Measurements from ENCODE around the gene PROZ. TPM values are rescaled to one million over a fixed set of nuclear protein-coding genes. Genes with fewer than 3 reads are reported as not detected.
A peak's percentile ranks its signal among the peaks of the same experiment; 100 is the strongest.
"Not testable (repeated sequence)": the region's sequence is repeated elsewhere in the genome, so short reads cannot be mapped to it uniquely, and the experiment has no call there.

Gene PROZ, protein sequence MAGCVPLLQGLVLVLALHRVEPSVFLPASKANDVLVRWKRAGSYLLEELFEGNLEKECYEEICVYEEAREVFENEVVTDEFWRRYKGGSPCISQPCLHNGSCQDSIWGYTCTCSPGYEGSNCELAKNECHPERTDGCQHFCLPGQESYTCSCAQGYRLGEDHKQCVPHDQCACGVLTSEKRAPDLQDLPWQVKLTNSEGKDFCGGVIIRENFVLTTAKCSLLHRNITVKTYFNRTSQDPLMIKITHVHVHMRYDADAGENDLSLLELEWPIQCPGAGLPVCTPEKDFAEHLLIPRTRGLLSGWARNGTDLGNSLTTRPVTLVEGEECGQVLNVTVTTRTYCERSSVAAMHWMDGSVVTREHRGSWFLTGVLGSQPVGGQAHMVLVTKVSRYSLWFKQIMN
- total RNA-seq, result not detected

DNA sequence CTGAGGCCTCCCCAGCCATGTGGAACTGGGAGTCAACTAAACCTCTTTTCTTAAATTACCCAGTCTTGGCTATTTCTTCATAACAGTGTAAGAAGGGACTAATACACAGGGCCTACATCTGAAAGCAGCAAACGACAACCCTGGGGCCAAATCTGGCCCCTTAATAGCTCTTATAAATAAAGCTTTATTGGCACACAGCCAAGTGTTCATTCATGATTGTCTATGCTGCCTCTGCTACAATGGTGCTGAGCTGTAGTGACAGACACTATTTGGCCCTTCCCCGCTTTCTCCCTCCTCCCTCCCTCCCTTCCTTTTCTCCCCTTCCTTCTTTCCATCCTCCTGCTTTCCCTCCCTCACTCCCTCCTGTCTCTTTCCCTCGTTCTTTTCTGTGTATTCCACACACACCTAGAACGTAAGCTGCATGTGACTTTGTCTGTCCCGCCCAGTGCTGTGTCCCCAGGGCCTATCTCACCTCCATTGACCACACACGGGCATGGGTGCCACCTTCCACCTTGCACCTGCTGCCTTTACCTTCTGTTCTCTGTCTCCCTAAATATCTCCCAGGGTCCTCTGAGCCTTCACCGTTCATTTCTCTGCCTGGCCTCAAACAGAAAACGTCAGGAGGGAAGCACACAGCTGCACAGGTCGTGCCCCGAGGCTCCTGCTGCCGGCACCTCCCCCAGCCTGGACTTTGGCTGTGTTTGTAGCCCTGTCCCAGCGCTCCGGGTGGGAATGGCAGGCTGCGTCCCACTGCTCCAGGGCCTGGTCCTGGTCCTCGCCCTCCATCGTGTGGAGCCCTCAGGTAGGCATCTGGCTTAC lies at the start of gene PROZ:
PROZ (plus strand) TSS at position 720 of the 819 bp plus-strand sequence; CDS start at position 733, 13 bp downstream.
- no peaks in the 10 kb centered on the region for H3K27me3 ChIP-seq (replicated peaks; ENCODE audit: insufficient read depth)
- H3K36me3 ChIP-seq, result no peaks in the 10 kb centered on the region
- H3K4me3 ChIP-seq, result no peak within 1 kb of the TSS
- H3K27ac ChIP-seq, result no peak within 1 kb of the TSS
- no peaks in the 10 kb centered on the region for H3K4me1 ChIP-seq (replicated peaks)
- H3K9me3 ChIP-seq, result no peaks in the 10 kb centered on the region
- intact Hi-C loops (cut with DNase I), result loop anchor here (5.0 to 10.0 kb wide), 3 partner anchors 49 to 337 kb away; partner anchors contain the start of genes CUL4A, DCUN1D2, LAMP1 and PCID2
- WGBS, result 62% methylated on average over 16 of the region's 16 CpGs
- no peak for DNase-seq (ENCODE audit: low spot score)
- TF ChIP-seq POLR2AphosphoS5 (IDR thresholded peaks at IDR 0.05), result no peak
- no peak for TF ChIP-seq POLR2A (IDR thresholded peaks at IDR 0.05)
- TF ChIP-seq, protein P1, sequence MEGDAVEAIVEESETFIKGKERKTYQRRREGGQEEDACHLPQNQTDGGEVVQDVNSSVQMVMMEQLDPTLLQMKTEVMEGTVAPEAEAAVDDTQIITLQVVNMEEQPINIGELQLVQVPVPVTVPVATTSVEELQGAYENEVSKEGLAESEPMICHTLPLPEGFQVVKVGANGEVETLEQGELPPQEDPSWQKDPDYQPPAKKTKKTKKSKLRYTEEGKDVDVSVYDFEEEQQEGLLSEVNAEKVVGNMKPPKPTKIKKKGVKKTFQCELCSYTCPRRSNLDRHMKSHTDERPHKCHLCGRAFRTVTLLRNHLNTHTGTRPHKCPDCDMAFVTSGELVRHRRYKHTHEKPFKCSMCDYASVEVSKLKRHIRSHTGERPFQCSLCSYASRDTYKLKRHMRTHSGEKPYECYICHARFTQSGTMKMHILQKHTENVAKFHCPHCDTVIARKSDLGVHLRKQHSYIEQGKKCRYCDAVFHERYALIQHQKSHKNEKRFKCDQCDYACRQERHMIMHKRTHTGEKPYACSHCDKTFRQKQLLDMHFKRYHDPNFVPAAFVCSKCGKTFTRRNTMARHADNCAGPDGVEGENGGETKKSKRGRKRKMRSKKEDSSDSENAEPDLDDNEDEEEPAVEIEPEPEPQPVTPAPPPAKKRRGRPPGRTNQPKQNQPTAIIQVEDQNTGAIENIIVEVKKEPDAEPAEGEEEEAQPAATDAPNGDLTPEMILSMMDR (IDR thresholded peaks at IDR 0.05), result no peak

DNA sequence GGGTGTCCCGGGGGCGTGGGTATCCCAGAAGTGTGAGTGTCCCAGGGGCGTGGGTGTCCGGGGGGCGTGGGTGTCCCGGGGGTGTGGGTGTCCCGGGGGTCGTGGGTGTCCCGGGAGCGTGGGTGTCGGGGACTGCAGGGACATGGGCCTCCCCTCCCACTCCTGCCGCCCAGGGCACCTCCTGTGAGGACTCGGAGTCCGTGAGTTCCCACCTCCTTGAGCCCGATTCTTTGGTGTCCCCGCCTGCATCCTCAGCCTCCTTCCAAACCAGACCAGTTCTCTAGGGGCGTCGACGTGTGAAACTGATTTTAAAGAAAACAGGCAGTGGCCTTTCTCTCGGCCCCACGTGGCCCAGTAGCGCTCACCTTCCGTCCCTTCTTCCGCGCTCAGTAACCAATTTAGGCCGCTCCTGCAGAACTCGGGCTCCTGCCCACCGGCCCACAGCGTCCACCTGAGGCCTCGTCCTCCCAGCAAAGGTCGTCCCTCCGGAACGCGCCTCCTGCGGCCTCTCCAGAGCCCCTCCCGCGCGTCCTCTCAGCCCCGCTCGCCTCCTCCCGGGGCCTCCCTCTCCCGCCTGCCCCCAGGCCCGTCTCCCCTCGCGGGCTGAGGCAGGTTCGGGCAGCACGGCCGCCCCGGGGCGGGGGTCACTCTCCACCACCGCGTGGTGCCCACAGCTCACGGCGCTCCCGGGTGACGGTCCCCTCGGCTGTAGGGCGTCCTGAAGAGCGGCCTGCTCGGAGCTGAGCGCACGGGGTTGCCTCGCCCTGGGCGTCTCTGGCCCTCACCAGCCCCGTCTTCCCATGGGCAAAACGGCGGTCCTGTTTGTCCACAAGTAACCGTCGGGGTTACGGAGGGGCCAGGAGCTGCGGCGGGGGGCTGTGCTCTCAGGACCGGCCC lies 49.0 kb upstream of the PROZ start:
- Histone ChIP-seq H3K4me3 (no peak overlapping the region), H3K9me3 (no peaks in the 10 kb centered on the region), H3K4me1 (replicated peaks) (no peaks in the 10 kb centered on the region), H3K36me3 (no peaks in the 10 kb centered on the region), H3K27ac (no peak overlapping the region), H3K27me3 (replicated peaks; ENCODE audit: insufficient read depth) (peaks cover 2% of the 10 kb centered on the region)
- 33% methylated on average over 59 of the region's 73 CpGs for WGBS
- no peak for DNase-seq (ENCODE audit: low spot score)
- TF ChIP-seq POLR2AphosphoS5 (IDR thresholded peaks at IDR 0.05) (no peak), POLR2A (IDR thresholded peaks at IDR 0.05) (no peak)
- TF ChIP-seq, protein P1 (IDR thresholded peaks at IDR 0.05), result no peak
- intact Hi-C loops (cut with DNase I), result no loop called here

DNA sequence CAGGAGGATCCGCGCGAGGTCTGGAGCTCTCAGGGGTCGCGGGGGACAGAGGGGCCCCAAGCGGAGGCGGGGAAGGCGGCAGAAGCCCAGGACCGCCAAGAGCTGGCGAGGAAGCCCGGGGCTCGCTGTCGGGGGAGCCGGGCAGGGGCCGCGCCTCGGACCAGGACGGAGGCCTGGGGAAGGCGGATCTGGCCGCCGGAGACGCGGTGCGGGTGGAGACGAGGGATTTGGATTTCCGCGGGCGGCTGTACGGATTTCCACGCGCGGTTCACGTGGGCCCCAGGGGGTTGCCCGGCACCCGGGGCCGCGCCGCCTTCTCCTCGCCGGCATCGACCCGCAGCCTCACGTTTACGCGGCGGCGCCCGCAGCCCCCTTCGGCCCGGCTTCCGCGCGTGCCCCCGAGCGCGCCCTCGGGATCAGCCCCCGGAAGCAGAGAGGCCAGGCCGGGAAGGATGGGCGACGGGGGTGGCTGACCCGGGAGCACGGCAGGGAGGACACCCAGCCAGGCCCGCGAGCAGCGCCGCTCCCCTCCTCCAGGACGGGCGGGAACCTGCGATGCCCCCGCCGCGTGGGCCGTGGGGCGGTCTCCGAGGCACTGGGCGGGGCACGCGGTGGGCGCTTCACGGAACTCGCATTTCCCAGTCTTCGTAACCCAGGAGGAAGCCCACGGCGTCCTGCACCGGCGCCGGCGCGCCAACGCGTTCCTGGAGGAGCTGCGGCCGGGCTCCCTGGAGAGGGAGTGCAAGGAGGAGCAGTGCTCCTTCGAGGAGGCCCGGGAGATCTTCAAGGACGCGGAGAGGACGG lies 48.2 kb upstream of the PROZ start:
- Histone ChIP-seq H3K9me3 (no peaks in the 10 kb centered on the region), H3K4me1 (replicated peaks) (no peaks in the 10 kb centered on the region), H3K27ac (no peak overlapping the region), H3K27me3 (replicated peaks; ENCODE audit: insufficient read depth) (peaks cover 2% of the 10 kb centered on the region), H3K36me3 (no peaks in the 10 kb centered on the region), H3K4me3 (peak overlapping the region; percentile 30 to 35)
- 2% methylated on average over 73 of the region's 99 CpGs for WGBS
- intact Hi-C loops (cut with DNase I), result no loop called here
- DNase-seq (ENCODE audit: low spot score), result no peak
- TF ChIP-seq POLR2AphosphoS5 (IDR thresholded peaks at IDR 0.05) (no peak), POLR2A (IDR thresholded peaks at IDR 0.05) (no peak)
- TF ChIP-seq, protein P1 (IDR thresholded peaks at IDR 0.05), result no peak

DNA sequence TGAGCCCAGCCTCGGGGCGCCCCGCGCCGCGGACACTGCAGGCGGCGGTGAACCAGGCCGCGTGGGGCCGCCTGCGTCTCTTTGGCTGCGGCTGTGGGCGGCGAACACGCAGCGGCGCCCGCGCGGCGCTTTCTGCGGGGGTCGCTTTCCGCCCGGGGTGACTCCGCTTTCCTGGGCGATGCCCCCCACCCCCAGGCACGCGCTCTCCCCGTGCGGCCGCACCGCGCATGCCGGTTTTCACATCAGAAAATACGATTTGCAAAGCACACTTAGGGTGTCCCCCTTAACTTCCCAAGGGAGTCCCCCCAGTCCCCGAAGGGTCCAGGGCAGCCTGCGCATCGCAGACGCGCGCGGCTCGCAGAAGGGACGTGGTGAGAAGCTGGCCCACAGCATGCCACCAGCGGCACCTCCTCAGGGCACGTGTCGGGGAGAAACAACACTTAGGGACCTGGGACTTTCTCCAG lies 47.6 kb upstream of the PROZ start:
- no peak for DNase-seq (ENCODE audit: low spot score)
- no peak overlapping the region for H3K27ac ChIP-seq
- no peaks in the 10 kb centered on the region for H3K36me3 ChIP-seq
- H3K27me3 ChIP-seq (replicated peaks; ENCODE audit: insufficient read depth), result peaks cover 2% of the 10 kb centered on the region
- H3K4me1 ChIP-seq (replicated peaks), result no peaks in the 10 kb centered on the region
- WGBS, result 37% methylated on average over 29 of the region's 49 CpGs
- intact Hi-C loops (cut with DNase I), result no loop called here
- no peak for TF ChIP-seq POLR2A (IDR thresholded peaks at IDR 0.05)
- TF ChIP-seq, protein P1 (IDR thresholded peaks at IDR 0.05), result no peak
- no peak for TF ChIP-seq POLR2AphosphoS5 (IDR thresholded peaks at IDR 0.05)
- H3K4me3 ChIP-seq, result peak overlapping the region; percentile 30 to 35
- H3K9me3 ChIP-seq, result no peaks in the 10 kb centered on the region

DNA sequence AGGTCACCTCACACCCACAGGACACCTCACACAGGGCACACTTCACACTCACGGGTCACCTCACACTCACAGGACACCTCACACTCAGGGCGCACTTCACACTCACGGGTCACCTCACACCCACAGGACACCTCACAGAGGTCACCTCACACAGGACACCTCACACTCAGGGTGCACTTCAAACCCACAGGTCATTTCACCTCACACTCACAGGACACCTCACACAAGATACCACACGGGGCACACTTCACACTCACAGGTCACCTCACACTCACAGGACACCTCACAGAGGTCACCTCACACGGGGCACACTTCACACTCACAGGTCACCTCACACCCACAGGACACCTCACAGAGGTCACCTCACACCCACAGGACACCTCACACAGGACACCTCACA lies 46.6 kb upstream of the PROZ start:
- H3K9me3 ChIP-seq; H3K36me3 ChIP-seq; H3K27ac ChIP-seq; H3K4me3 ChIP-seq; H3K27me3 ChIP-seq (replicated peaks; ENCODE audit: insufficient read depth); DNase-seq (ENCODE audit: low spot score); H3K4me1 ChIP-seq (replicated peaks); intact Hi-C loops (cut with DNase I): not testable (repeated sequence)
- WGBS, result 91% methylated on average over 5 of the region's 5 CpGs

DNA sequence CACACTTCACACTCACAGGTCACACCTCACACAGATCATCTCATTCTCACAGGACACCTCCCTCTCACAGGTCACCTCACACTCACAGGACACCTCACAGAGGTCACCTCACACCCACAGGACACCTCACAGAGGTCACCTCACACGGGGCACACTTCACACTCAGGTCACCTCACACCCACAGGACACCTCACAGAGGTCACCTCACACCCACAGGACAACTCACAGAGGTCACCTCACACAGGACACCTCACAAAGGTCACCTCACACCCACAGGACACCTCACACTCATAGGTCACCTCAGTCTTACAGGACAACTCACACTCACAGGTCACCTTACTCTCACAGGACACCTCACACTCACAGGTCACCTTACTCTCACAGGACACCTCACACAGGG lies 46.0 kb upstream of the PROZ start:
- H3K27ac ChIP-seq; H3K27me3 ChIP-seq (replicated peaks; ENCODE audit: insufficient read depth); H3K4me1 ChIP-seq (replicated peaks); intact Hi-C loops (cut with DNase I); H3K9me3 ChIP-seq; H3K4me3 ChIP-seq; DNase-seq (ENCODE audit: low spot score); H3K36me3 ChIP-seq: not testable (repeated sequence)
- WGBS, result 87% methylated on average over 1 of the region's 1 CpG
